Measurements from ENCODE around the gene ANKRD18B. TPM values are rescaled to one million over a fixed set of nuclear protein-coding genes. Genes with fewer than 3 reads are reported as not detected.
"Not testable (repeated sequence)": the region's sequence is repeated elsewhere in the genome, so short reads cannot be mapped to it uniquely, and the experiment has no call there.

Gene ANKRD18B
- polyA plus RNA-seq, 4 donors: 0.93 to 1.4 (median 1.1) TPM

DNA sequence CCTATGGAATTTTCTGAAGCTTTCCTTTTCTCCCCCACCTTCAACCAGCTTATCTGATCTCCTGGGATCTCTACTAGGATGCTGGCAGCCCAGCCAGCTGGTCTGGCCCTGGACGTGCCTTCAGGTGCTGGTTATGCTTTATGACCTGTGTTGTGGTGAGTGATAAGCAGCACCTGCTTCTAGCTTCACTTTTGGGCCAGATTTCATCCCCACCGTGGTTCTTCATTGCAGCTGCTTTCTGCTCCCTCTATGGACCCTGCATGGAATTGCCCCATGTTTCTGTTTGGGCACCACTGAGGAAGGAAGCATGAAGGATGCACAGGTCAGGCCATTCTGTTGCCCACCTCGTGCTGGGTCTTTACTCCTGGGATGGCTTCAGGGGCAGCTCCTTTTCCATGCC lies 80.2 kb downstream of the ANKRD18B start:
- not testable (repeated sequence) for DNase-seq (ENCODE audit: low read depth in 4 of 4, low spot score in 3 of 4)

DNA sequence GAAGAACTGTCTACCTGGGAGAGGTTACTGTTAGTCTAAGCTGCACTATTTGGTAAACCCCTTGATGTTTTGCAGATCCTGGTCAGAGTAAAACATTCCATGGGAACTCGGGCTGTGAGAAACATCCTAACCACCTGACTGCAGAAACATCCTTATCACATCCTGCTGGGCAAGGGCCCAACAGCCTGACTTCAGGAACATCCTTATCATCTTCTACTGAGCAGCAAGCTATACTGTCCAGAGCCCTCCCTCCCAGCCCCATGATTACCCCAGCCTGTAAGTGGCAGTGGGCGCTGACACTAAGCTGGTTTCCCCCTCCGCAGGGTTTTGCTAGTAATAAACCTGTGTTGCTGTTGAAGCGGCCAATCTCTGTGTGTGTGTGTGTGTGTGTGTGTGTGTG lies 80.9 kb downstream of the ANKRD18B start:
- DNase-seq (ENCODE audit: low read depth in 4 of 4, low spot score in 3 of 4): not testable (repeated sequence)

DNA sequence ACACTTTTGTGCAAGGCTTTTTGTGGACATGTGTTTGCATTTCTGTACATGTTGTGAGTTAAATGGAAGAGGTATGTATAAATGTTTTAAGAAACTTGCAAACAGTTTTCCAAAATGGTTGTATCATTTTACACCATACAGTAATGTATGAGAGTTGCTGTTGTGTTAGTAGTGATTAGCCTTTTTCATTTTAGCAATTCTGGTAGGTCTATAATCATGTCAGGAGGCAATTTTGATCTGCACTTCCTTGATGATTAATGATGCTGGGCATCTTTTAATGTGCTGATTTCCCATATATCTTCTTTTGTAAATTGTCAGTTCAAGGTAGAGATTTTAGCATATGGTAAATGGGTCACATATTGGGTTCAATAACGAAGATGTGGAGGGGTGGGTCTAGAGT lies 87.3 kb downstream of the ANKRD18B start:
- DNase-seq (ENCODE audit: low read depth in 4 of 4, low spot score in 3 of 4): no peak

DNA sequence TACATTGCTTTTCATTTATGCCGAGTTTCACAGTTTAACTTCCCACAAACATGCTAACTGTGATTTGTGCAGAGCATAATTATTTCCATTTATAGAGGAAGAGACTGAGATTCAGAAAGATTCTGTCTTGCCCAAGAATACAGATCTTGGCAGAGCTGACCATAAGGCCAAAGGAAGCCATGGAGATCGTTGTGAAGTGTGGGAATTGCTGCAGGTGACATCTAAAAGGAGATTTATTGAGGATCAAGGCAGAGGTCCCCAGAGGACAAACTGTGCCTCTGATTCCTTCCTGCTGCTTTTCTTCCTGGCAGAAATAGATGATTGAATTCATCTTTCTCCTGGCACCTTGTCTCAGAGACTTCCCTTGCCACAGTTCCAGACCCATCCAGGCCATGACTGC lies 88.4 kb downstream of the ANKRD18B start:
- DNase-seq (ENCODE audit: low read depth in 4 of 4, low spot score in 3 of 4): not testable (repeated sequence)

DNA sequence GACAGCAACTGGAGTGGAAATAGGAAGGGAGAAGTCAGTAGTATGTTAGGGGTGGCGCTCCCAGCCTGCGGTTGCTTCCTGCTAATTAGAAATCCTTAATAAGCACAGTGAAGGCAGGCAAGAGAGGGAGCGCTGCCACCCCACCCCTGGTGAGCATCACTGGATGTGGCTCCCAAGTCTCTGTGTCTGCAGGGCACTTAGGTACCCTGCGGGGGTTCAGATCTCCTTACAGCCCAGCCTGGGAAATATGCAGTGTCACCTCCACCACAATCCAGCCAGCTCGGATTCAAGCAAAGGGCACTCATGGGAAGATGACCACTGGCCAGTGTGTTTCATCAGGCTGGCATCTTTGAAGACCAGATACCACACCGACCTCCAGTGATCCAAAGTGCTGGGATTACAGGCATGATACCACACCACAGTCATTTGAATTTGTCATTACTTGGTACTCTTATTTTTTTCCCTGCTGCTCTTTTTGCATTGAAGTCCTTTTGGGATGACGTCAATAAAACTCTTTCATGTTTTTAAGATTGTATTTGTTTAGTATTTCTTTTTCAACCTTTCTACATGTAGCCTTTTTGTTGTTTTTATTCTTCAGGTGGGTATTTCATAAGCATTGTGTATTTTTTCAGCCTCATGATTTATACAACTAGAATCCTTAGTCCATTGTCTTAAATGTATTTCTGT lies 90.1 kb downstream of the ANKRD18B start:
- no peak for DNase-seq (ENCODE audit: low read depth in 4 of 4, low spot score in 3 of 4)

DNA sequence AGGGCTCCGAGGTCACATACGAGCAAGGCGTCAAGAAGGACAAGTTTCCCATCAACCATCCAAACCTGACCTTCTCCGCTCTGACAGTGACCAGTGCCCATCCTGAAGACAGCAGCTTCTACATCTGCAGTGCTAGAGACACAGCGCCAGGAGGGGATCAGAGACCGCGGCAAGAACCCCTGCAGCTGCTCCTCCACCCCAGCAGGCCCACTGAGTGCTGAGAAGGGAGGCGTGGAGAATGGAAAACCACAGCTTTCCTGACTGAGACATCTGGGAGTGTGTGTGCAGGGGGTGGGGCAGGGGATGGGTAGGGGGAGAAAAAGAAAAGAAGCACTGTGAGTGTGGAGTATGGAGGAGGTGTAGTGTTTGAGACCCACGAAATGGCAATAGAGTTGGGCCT lies 94.3 kb downstream of the ANKRD18B start:
- DNase-seq (ENCODE audit: low read depth in 4 of 4, low spot score in 3 of 4): not testable (repeated sequence)

DNA sequence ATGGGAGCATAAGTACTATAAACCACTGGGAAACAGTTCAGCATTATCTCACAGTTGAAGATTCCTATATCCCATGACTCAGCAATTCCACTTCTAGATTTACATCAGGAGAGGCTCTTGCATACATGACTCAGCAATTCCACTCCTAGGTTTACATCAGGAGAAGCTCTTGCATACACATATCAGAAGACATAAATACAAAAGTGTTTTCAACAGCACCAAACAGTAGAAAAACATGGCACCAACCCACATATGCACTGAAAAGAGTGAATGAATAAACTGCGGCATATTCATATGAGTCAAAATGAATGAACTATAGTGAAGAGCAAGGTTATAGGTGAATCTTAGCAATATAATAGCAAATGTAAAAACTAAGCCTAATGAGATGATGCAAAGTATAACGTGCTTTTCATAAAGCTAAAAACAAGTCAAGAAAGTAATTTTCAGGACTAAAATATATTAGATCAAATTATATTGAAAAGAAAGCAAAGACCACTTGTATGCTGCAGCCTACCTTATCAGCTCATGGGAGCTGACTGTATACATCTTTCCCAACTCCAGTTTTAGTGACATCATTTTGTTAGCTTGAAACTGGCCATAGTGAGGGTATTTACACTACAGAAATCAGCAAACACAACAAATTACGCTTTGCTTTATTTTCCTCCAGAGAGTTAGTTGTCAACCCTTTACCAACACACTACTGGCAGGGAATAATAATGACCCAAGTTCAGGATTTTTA lies 95.8 kb downstream of the ANKRD18B start:
- DNase-seq (ENCODE audit: low read depth in 4 of 4, low spot score in 3 of 4): no peak

DNA sequence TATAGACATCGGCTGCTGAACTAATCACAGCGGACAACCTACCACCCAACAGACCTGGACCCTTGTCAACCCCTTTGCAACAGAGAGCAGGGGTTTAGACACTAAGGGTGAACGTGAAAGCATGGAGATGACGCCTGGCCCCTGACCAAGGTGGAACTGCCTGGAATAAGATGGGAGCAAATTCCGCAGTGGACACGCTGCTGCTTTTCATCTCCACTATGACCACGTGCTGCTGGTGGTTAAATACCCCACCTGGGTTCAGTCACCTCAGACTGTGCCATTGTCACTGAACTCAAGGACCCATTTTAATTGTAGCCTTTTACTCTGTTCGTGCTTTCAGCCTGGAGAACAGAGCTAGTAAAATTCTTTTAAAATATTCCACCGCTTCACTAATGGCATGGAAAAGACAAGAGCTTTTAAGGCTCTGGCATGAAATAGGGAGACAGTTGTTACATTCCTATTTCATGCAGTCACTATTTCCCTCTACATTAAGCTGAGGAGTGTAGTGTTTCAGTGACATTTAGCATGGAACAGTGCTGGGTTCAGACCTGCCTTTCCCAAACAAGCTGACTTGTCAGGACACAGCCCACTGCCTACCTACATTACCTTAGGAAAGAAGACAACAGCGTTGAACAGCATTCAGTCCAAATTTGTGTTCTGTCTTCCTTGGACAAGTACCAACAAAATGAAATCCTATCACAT lies 96.8 kb downstream of the ANKRD18B start:
- DNase-seq (ENCODE audit: low read depth in 4 of 4, low spot score in 3 of 4): peak in 2 of 4 donors; percentile 5

Other genes with a start within 250 kb of the ANKRD18B start
- 10 to 100 TPM; 29.4 to 33.7 (median 32.1) TPM for gene NFX1, start 233.7 kb upstream of the ANKRD18B start, polyA plus RNA-seq (ENCODE audit: insufficient read length in 4 of 4)
- 10 to 100 TPM; 17.9 to 22.4 (median 19.4) TPM for gene AQP7, start 121.7 kb upstream of the ANKRD18B start, polyA plus RNA-seq (ENCODE audit: insufficient read length in 4 of 4)
- gene AQP3, start 76.7 kb upstream of the ANKRD18B start, polyA plus RNA-seq (ENCODE audit: insufficient read length in 4 of 4): 100 to 1,000 TPM in 1 of 4 donors, 10 to 100 TPM in 3; 43.5 to 137 (median 49.8) TPM
- 10 to 100 TPM; 24.0 to 25.5 (median 25.3) TPM for gene NOL6, start 50.3 kb upstream of the ANKRD18B start, polyA plus RNA-seq (ENCODE audit: insufficient read length in 4 of 4)

Measured in right renal pelvis (tissue), 4 donors.